ENCODE results near the gene OXCT1.
"Not testable (repeated sequence)": the region's sequence is repeated elsewhere in the genome, so short reads cannot be mapped to it uniquely, and the experiment has no call there.

Gene OXCT1

DNA sequence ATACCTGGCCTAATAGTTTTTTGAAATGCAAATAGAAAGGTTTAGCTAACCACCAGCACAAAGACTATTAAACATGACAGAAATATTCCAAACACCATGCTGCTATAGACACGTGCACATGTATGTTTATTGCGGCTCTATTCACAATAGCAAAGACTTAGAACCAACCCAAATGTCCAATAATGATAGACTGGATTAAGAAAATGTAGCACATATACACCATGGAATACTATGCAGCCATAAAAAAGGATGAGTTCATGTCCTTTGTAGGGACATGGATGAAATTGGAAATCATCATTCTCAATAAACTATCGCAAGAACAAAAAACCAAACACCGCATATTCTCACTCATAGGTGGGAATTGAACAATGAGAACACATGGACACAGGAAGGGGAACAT lies 55.9 kb downstream of the OXCT1 start:
- not testable (repeated sequence) for H3K27ac ChIP-seq (ENCODE audit: low read depth, low read length); H3K4me1 ChIP-seq (ENCODE audit: control insufficient read depth, insufficient read depth, low read length); H3K36me3 ChIP-seq (ENCODE audit: control insufficient read depth, insufficient read depth, low read length); H3K9ac ChIP-seq (ENCODE audit: low read length); H3K4me3 ChIP-seq (ENCODE audit: low read length); H3K27me3 ChIP-seq (ENCODE audit: control insufficient read depth, insufficient read depth, low read length)

DNA sequence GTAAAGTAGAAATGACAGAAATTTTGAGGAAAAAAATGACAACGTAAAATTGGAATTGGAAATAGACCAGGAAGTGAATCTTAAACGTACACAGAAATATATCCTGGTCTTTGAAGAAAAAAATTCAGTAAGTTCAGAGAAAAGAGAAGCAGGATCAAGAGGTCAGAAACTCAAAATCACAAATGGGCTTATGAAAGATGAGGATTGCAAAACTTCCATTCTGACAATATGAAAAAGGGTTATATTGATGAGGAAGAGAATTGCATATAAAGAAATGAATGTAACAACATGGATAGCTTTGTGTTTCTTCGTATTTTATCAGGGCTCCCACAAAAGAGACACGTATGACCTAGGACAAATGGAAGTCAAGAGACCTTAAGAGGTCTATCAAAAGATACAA lies 58.1 kb downstream of the OXCT1 start:
- Histone ChIP-seq H3K9ac (ENCODE audit: low read length) (no peak overlapping the region), H3K4me3 (ENCODE audit: low read length) (no peak overlapping the region), H3K27ac (ENCODE audit: low read depth, low read length) (no peak overlapping the region), H3K36me3 (ENCODE audit: control insufficient read depth, insufficient read depth, low read length) (no peaks in the 10 kb centered on the region), H3K4me1 (ENCODE audit: control insufficient read depth, insufficient read depth, low read length) (peaks cover 3% of the 10 kb centered on the region), H3K27me3 (ENCODE audit: control insufficient read depth, insufficient read depth, low read length) (no peaks in the 10 kb centered on the region)

DNA sequence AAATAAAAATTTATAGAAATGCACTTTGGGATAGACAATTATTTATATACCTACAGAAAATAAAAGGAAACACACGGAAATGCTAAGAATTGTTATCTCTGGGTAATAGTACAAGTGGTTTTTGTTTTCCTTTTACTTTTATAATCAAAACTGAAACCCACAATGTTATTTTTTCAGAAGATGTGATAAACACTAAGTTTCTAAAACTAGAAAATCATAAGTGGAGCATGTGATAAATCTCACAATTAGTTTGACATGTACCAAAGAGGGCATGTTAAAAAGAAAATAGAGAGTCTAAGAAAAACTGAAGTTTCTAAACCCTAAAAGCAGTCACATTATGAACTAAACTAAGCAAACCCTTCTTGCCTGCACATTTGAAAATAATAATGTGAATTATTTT lies 61.1 kb downstream of the OXCT1 start:
- H3K27me3 ChIP-seq (ENCODE audit: control insufficient read depth, insufficient read depth, low read length) = no peaks in the 10 kb centered on the region
- H3K36me3 ChIP-seq (ENCODE audit: control insufficient read depth, insufficient read depth, low read length) = no peaks in the 10 kb centered on the region
- no peak overlapping the region for H3K4me3 ChIP-seq (ENCODE audit: low read length)
- no peak overlapping the region for H3K9ac ChIP-seq (ENCODE audit: low read length)
- H3K4me1 ChIP-seq (ENCODE audit: control insufficient read depth, insufficient read depth, low read length) = no peaks in the 10 kb centered on the region
- H3K27ac ChIP-seq (ENCODE audit: low read depth, low read length) = no peak overlapping the region

DNA sequence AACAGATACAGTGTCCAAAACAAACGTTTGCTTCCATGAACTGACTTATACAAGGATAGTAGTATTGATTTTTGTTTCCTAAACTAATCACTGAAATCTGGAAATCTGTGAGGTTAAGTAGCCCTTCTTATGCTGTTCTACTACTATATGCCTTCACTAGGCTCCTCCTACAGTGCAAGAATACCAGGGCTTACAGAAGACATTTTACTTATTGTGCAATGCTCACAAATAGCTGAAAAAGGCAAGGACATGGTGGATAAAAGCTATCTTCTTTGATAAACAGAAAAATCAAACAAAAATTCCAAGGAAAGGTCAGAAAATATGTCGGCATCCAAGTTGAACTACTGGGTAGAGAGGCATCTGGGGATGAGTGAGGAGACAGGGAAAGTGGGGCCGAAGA lies 61.9 kb downstream of the OXCT1 start:
- Histone ChIP-seq H3K36me3 (ENCODE audit: control insufficient read depth, insufficient read depth, low read length) (no peaks in the 10 kb centered on the region), H3K27ac (ENCODE audit: low read depth, low read length) (no peak overlapping the region), H3K9ac (ENCODE audit: low read length) (no peak overlapping the region), H3K4me1 (ENCODE audit: control insufficient read depth, insufficient read depth, low read length) (no peaks in the 10 kb centered on the region), H3K4me3 (ENCODE audit: low read length) (no peak overlapping the region), H3K27me3 (ENCODE audit: control insufficient read depth, insufficient read depth, low read length) (no peaks in the 10 kb centered on the region)

DNA sequence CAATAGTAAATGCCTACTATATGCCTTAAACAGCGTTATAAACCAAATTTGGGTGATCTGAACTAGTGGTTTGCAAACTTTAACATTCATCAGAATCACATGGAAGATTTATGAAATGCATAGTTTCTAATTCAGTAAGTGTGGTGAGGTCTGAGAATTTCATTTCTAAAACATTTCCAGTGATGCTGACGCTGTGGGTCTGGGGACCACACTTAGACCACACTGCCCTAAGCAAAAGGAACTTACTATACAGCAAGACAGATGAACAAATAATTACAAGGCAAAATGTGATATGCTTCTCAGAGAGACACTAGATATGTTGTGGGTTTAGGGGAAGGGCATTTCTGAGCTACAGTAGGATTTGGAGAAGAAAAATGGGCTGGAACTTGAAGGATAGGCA lies 72.6 kb downstream of the OXCT1 start:
- no peaks in the 10 kb centered on the region for H3K27me3 ChIP-seq (ENCODE audit: control insufficient read depth, insufficient read depth, low read length)
- no peak overlapping the region for H3K4me3 ChIP-seq (ENCODE audit: low read length)
- no peak overlapping the region for H3K9ac ChIP-seq (ENCODE audit: low read length)
- H3K4me1 ChIP-seq (ENCODE audit: control insufficient read depth, insufficient read depth, low read length) = peaks cover 14% of the 10 kb centered on the region
- H3K36me3 ChIP-seq (ENCODE audit: control insufficient read depth, insufficient read depth, low read length) = no peaks in the 10 kb centered on the region
- H3K27ac ChIP-seq (ENCODE audit: low read depth, low read length) = no peak overlapping the region

GRCh38 chr5:41796061-41796460 lies 74.2 kb downstream of the OXCT1 start:
- Histone ChIP-seq H3K27me3 (ENCODE audit: control insufficient read depth, insufficient read depth, low read length) (no peaks in the 10 kb centered on the region), H3K4me3 (ENCODE audit: low read length) (no peak overlapping the region), H3K4me1 (ENCODE audit: control insufficient read depth, insufficient read depth, low read length) (peaks cover 14% of the 10 kb centered on the region), H3K36me3 (ENCODE audit: control insufficient read depth, insufficient read depth, low read length) (no peaks in the 10 kb centered on the region), H3K27ac (ENCODE audit: low read depth, low read length) (no peak overlapping the region), H3K9ac (ENCODE audit: low read length) (no peak overlapping the region)

GRCh38 chr5:41795125-41795524 lies 75.1 kb downstream of the OXCT1 start:
- no peak overlapping the region for H3K9ac ChIP-seq (ENCODE audit: low read length)
- peaks cover 14% of the 10 kb centered on the region for H3K4me1 ChIP-seq (ENCODE audit: control insufficient read depth, insufficient read depth, low read length)
- no peak overlapping the region for H3K27ac ChIP-seq (ENCODE audit: low read depth, low read length)
- H3K27me3 ChIP-seq (ENCODE audit: control insufficient read depth, insufficient read depth, low read length) = no peaks in the 10 kb centered on the region
- H3K4me3 ChIP-seq (ENCODE audit: low read length) = no peak overlapping the region
- H3K36me3 ChIP-seq (ENCODE audit: control insufficient read depth, insufficient read depth, low read length) = no peaks in the 10 kb centered on the region

DNA sequence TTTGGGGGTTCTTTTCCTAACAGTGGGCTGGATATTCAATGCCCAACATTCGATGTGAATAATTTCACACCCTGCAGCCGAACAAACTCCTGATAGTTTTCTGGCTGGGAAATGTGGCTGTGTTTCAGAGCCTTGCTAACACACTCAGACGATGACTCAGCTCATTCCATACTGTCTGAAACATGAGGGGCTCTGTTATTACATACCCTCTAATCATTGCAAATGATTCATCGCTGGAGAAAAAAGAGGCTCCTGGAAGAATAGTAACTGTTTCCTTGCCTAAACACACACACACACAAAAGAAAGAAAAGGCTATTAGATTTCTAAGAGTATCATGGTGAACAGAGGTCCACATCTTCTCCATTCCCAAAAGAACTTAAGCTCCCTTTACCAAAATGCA lies 75.8 kb downstream of the OXCT1 start:
- Histone ChIP-seq H3K36me3 (ENCODE audit: control insufficient read depth, insufficient read depth, low read length) (no peaks in the 10 kb centered on the region), H3K27ac (ENCODE audit: low read depth, low read length) (no peak overlapping the region), H3K27me3 (ENCODE audit: control insufficient read depth, insufficient read depth, low read length) (no peaks in the 10 kb centered on the region), H3K4me3 (ENCODE audit: low read length) (no peak overlapping the region), H3K9ac (ENCODE audit: low read length) (no peak overlapping the region), H3K4me1 (ENCODE audit: control insufficient read depth, insufficient read depth, low read length) (peaks cover 14% of the 10 kb centered on the region)

- H3K36me3 ChIP-seq (ENCODE audit: control insufficient read depth, insufficient read depth, low read length) = no peaks in the 10 kb centered on the region
- H3K9ac ChIP-seq (ENCODE audit: low read length) = no peak overlapping the region
- no peak overlapping the region for H3K4me3 ChIP-seq (ENCODE audit: low read length)
- peaks cover 17% of the 10 kb centered on the region for H3K4me1 ChIP-seq (ENCODE audit: control insufficient read depth, insufficient read depth, low read length)
- H3K27ac ChIP-seq (ENCODE audit: low read depth, low read length) = no peak overlapping the region
- no peaks in the 10 kb centered on the region for H3K27me3 ChIP-seq (ENCODE audit: control insufficient read depth, insufficient read depth, low read length)
Measured at GRCh38 chr5:41793141-41793770, 77.0 kb downstream of the OXCT1 start.

GRCh38 chr5:41790038-41790776 lies 80.0 kb downstream of the OXCT1 start:
- H3K4me1 ChIP-seq (ENCODE audit: control insufficient read depth, insufficient read depth, low read length) = peaks cover 16% of the 10 kb centered on the region
- H3K9ac ChIP-seq (ENCODE audit: low read length) = no peak overlapping the region
- no peak overlapping the region for H3K27ac ChIP-seq (ENCODE audit: low read depth, low read length)

GRCh38 chr5:41789434-41789833 lies 80.8 kb downstream of the OXCT1 start:
- Histone ChIP-seq H3K27me3 (ENCODE audit: control insufficient read depth, insufficient read depth, low read length) (no peaks in the 10 kb centered on the region), H3K36me3 (ENCODE audit: control insufficient read depth, insufficient read depth, low read length) (no peaks in the 10 kb centered on the region), H3K4me3 (ENCODE audit: low read length) (no peak overlapping the region), H3K9ac (ENCODE audit: low read length) (no peak overlapping the region), H3K27ac (ENCODE audit: low read depth, low read length) (no peak overlapping the region), H3K4me1 (ENCODE audit: control insufficient read depth, insufficient read depth, low read length) (peaks cover 8% of the 10 kb centered on the region)

More at GRCh38 chr5:41790038-41790776, 80.0 kb downstream of the OXCT1 start:
- Histone ChIP-seq H3K4me3 (ENCODE audit: low read length) (no peak overlapping the region), H3K36me3 (ENCODE audit: control insufficient read depth, insufficient read depth, low read length) (no peaks in the 10 kb centered on the region), H3K27me3 (ENCODE audit: control insufficient read depth, insufficient read depth, low read length) (no peaks in the 10 kb centered on the region)

GRCh38 chr5:41788941-41789368 lies 81.3 kb downstream of the OXCT1 start:
- no peak overlapping the region for H3K9ac ChIP-seq (ENCODE audit: low read length)
- H3K36me3 ChIP-seq (ENCODE audit: control insufficient read depth, insufficient read depth, low read length) = no peaks in the 10 kb centered on the region
- peaks cover 4% of the 10 kb centered on the region for H3K4me1 ChIP-seq (ENCODE audit: control insufficient read depth, insufficient read depth, low read length)
- H3K27me3 ChIP-seq (ENCODE audit: control insufficient read depth, insufficient read depth, low read length) = no peaks in the 10 kb centered on the region
- no peak overlapping the region for H3K4me3 ChIP-seq (ENCODE audit: low read length)
- no peak overlapping the region for H3K27ac ChIP-seq (ENCODE audit: low read depth, low read length)

GRCh38 chr5:41787265-41787664 lies 83.0 kb downstream of the OXCT1 start:
- Histone ChIP-seq H3K9ac (ENCODE audit: low read length) (no peak overlapping the region), H3K4me3 (ENCODE audit: low read length) (no peak overlapping the region), H3K27me3 (ENCODE audit: control insufficient read depth, insufficient read depth, low read length) (no peaks in the 10 kb centered on the region), H3K36me3 (ENCODE audit: control insufficient read depth, insufficient read depth, low read length) (no peaks in the 10 kb centered on the region), H3K27ac (ENCODE audit: low read depth, low read length) (no peak overlapping the region), H3K4me1 (ENCODE audit: control insufficient read depth, insufficient read depth, low read length) (peaks cover 4% of the 10 kb centered on the region)
